NCI-H1048 (cell line): ENCODE measurements around the gene PRELID3B.

Experiments
- DNase-seq: peaks from one replicate; lab custom pipeline; 2025; lab: John Stamatoyannopoulos, UW

Gene PRELID3B

GRCh38 chr20:58994390-58995159, 48.0 kb downstream of the PRELID3B start:
- no peak for DNase-seq

- no peak for DNase-seq
These were observed 49.0 kb downstream of the PRELID3B start for GRCh38 chr20:58993332-58994248.

GRCh38 chr20:58992911-58993310, 49.7 kb downstream of the PRELID3B start:
- no peak for DNase-seq

GRCh38 chr20:58991715-58992114, 50.9 kb downstream of the PRELID3B start:
- DNase-seq: no peak

GRCh38 chr20:58990651-58991445, 51.7 kb downstream of the PRELID3B start:
- DNase-seq: no peak

GRCh38 chr20:58989196-58989595, 53.4 kb downstream of the PRELID3B start:
- DNase-seq: no peak

GRCh38 chr20:58988565-58988882, 54.1 kb downstream of the PRELID3B start:
- DNase-seq: no peak

- DNase-seq: no peak
These were observed 54.6 kb downstream of the PRELID3B start for GRCh38 chr20:58987790-58988564.

- DNase-seq: no peak
These were observed 55.5 kb downstream of the PRELID3B start for GRCh38 chr20:58986968-58987517.

- no peak for DNase-seq
These were observed 56.2 kb downstream of the PRELID3B start for GRCh38 chr20:58986286-58986967.

GRCh38 chr20:58985656-58986055, 56.9 kb downstream of the PRELID3B start:
- DNase-seq: no peak

GRCh38 chr20:58984691-58985090, 57.9 kb downstream of the PRELID3B start:
- DNase-seq: no peak
